C4-2B (cell line): ENCODE data around the gene KLK2.

Source experiments
- ZFX ChIP-seq: fragments of 450-650 bp; IDR thresholded peaks from 2 replicates; pipeline ENCODE4 v1.6.1; 2017
- TF ChIP-seq, protein P1 (sequence below): fragments of 450-650 bp; conservative IDR thresholded peaks from 2 replicates; pipeline ENCODE4 v1.5.1; 2017; ENCODE audit warnings: mild to moderate bottlenecking

DNA sequence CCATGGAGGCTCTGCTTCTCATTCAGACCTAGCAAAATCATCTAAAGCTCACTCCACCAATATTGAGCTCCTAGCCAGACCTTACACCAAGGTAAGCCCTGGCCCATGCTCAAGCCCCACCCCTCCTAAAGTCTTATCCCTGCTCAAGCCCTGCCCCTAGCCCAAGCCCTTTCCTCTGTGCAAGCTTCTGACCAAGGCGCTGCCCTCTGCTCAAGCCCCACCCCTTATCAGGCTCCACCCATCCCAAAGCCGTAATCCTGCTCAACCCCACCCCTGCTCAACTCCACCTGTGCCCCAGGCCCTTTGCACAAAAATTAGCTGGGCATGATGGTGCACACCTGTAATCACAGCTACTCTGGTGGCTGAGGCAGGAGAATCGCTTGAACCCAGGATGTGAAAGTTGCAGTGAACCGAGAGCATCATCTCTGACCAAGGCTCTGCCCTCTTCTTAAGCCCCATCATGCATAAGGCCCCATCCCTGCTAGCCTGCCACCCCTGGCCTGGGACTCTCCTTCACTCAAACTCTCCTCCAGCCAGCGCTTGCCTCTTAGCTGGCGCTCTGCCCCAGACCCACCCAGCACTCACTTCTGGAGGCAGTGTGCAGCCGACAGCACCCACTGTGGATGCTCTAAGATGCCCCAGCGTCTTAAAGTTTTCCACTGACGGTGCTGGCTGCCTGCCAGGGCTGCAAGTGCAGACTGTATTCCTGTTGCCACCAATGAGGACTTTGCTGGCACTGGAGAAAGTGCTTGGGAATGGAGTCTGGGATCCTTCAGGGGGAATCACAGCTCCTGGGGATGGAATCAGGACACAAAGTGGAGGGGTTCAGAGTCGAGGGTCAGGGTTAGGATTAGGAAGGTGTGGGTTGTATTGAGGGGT is 21.5 kb downstream of the KLK2 start:
- TF ChIP-seq, protein P1, sequence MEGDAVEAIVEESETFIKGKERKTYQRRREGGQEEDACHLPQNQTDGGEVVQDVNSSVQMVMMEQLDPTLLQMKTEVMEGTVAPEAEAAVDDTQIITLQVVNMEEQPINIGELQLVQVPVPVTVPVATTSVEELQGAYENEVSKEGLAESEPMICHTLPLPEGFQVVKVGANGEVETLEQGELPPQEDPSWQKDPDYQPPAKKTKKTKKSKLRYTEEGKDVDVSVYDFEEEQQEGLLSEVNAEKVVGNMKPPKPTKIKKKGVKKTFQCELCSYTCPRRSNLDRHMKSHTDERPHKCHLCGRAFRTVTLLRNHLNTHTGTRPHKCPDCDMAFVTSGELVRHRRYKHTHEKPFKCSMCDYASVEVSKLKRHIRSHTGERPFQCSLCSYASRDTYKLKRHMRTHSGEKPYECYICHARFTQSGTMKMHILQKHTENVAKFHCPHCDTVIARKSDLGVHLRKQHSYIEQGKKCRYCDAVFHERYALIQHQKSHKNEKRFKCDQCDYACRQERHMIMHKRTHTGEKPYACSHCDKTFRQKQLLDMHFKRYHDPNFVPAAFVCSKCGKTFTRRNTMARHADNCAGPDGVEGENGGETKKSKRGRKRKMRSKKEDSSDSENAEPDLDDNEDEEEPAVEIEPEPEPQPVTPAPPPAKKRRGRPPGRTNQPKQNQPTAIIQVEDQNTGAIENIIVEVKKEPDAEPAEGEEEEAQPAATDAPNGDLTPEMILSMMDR, result no peak
- no peak for TF ChIP-seq ZFX
